GM21515 (cell line): Measurements from ENCODE around the gene HHEX.
"Not testable (repeated sequence)": the region's sequence is repeated elsewhere in the genome, so short reads cannot be mapped to it uniquely, and the experiment has no call there.

ENCODE experiments used
- ATAC-seq: cut with Tn5 transposase; IDR thresholded peaks from one replicate; pipeline ENCODE4 v1.9.1; 2021; ENCODE audit not compliant: unreplicated experiment

Gene HHEX

DNA sequence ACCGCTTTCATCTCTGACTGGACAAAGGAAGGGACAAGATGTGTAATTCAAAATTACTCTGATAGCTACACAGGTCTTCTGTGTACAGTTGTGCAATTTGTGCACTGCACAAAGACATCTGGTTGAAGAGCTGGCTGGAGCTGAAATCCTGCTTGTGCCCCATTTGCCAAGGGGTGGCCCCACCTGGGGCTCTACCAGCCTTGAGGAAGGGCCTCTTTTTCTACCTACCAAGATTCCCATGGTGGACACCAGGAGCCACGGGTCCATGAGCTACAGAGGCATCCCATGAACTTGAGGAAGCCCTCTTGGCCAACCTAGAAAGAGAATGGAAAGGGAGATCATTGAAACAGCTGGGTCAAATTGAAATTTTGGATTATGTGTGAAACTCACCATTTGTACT, 43.2 kb downstream of the HHEX start:
- no peak for ATAC-seq

GRCh38 chr10:92734301-92734700, 44.5 kb downstream of the HHEX start:
- ATAC-seq, result no peak

DNA sequence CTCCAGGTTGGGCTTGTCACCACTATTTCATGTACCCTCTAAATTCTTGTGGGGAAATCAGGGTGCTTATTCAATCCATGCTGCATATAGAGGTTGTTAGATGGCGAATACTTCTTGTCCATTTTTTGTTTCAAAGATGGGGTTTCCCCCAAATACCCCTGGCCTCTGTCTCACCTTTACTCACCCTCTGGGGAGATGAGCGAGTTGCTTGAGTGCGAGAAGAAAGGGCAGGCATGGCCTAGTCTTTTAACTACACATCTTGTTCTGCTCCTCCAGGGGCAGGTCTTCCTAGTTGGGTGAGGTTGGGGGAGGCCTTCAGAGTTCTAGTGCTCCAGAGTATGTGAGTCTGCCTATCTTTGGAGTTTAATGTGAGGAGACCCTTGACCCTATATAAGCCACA, 46.2 kb downstream of the HHEX start:
- no peak for ATAC-seq

GRCh38 chr10:92737484-92737883, 47.7 kb downstream of the HHEX start:
- ATAC-seq, result no peak

GRCh38 chr10:92740762-92741161, 51.0 kb downstream of the HHEX start:
- no peak for ATAC-seq

DNA sequence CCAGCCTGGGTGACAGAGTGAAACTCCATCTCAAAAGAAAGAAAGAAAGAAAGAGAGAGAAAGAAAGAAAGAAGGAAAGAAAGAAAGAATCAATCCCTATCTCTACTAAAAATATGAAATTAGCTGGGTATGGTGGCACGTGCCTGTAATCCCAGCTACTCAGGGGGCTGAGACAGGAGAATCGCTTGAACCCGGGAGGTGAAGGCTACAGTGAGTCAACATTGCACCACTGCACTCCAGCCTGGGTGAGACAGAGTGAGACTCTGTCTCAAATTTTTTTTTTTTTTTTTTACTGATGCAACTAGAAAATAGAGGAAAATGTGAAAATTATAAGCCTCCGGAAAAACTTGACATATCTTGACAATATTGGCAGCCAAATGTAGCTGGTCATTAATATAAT, 52.0 kb downstream of the HHEX start:
- not testable (repeated sequence) for ATAC-seq

- peak; percentile 97 for ATAC-seq
Measured at GRCh38 chr10:92742331-92743228, 52.8 kb downstream of the HHEX start.
